Jurkat, Clone E6-1 (cell line): Measurements from ENCODE around the gene PPM1B.
"Not testable (repeated sequence)": the region's sequence is repeated elsewhere in the genome, so short reads cannot be mapped to it uniquely, and the experiment has no call there.

Source experiments
- DNase-seq: peaks from one replicate; pipeline ENCODE4 v3.0.0-alpha.2; 2011; ENCODE audit warnings: low read depth, low spot score
- H3K4me3 ChIP-seq: 2 replicates; pipeline ENCODE4 v1.5.1; 2011; ENCODE audit warnings: mild to moderate bottlenecking, low read length, control low read depth, moderate library complexity

The PPM1B gene

GRCh38 chr2:44242904-44243303 is 74.2 kb downstream of the PPM1B start:
- no peak for DNase-seq
- H3K4me3 ChIP-seq = no peak overlapping the region

- peak overlapping the region; percentile 40 for H3K4me3 ChIP-seq
- peak; percentile 64 for DNase-seq
Measured at GRCh38 chr2:44244135-44244871, 75.6 kb downstream of the PPM1B start.

- no peak for DNase-seq
Measured at GRCh38 chr2:44245083-44245861, 76.6 kb downstream of the PPM1B start.

GRCh38 chr2:44246436-44246835 is 77.8 kb downstream of the PPM1B start:
- DNase-seq = no peak
- H3K4me3 ChIP-seq = no peak overlapping the region

More at GRCh38 chr2:44245083-44245861, 76.6 kb downstream of the PPM1B start:
- no peak overlapping the region for H3K4me3 ChIP-seq

- H3K4me3 ChIP-seq = no peak overlapping the region
- DNase-seq = no peak
Measured at GRCh38 chr2:44246840-44247369, 78.2 kb downstream of the PPM1B start.

GRCh38 chr2:44247924-44248323 is 79.2 kb downstream of the PPM1B start:
- DNase-seq = no peak
- H3K4me3 ChIP-seq = no peak overlapping the region

- DNase-seq, H3K4me3 ChIP-seq: not testable (repeated sequence)
Measured at GRCh38 chr2:44249269-44249668, 80.6 kb downstream of the PPM1B start.

- no peak overlapping the region for H3K4me3 ChIP-seq
- DNase-seq = no peak
Measured at GRCh38 chr2:44250376-44250775, 81.7 kb downstream of the PPM1B start.

- H3K4me3 ChIP-seq = no peak overlapping the region
- no peak for DNase-seq
Measured at GRCh38 chr2:44254023-44254422, 85.3 kb downstream of the PPM1B start.

- not testable (repeated sequence) for H3K4me3 ChIP-seq, DNase-seq
Measured at GRCh38 chr2:44255704-44256103, 87.0 kb downstream of the PPM1B start.

- not testable (repeated sequence) for H3K4me3 ChIP-seq, DNase-seq
Measured at GRCh38 chr2:44257802-44258201, 89.1 kb downstream of the PPM1B start.

- DNase-seq = no peak
- no peak overlapping the region for H3K4me3 ChIP-seq
Measured at GRCh38 chr2:44267269-44267795, 98.7 kb downstream of the PPM1B start.

GRCh38 chr2:44267796-44268648 is 99.3 kb downstream of the PPM1B start:
- DNase-seq = no peak
- no peak overlapping the region for H3K4me3 ChIP-seq

- H3K4me3 ChIP-seq = no peak overlapping the region
- no peak for DNase-seq
Measured at GRCh38 chr2:44269831-44270230, 101.2 kb downstream of the PPM1B start.

- DNase-seq = no peak
Measured at GRCh38 chr2:44271296-44271695, 102.6 kb downstream of the PPM1B start.

GRCh38 chr2:44273076-44273475 is 104.4 kb downstream of the PPM1B start:
- H3K4me3 ChIP-seq = no peak overlapping the region

More at GRCh38 chr2:44271296-44271695, 102.6 kb downstream of the PPM1B start:
- no peak overlapping the region for H3K4me3 ChIP-seq

GRCh38 chr2:44273596-44273995 is 104.9 kb downstream of the PPM1B start:
- H3K4me3 ChIP-seq = no peak overlapping the region
- no peak for DNase-seq

More at GRCh38 chr2:44273076-44273475, 104.4 kb downstream of the PPM1B start:
- DNase-seq = no peak

- DNase-seq = no peak
- no peak overlapping the region for H3K4me3 ChIP-seq
Measured at GRCh38 chr2:44275927-44276303, 107.2 kb downstream of the PPM1B start.

GRCh38 chr2:44277541-44277940 is 108.9 kb downstream of the PPM1B start:
- no peak for DNase-seq
- H3K4me3 ChIP-seq = no peak overlapping the region
